Measurements from ENCODE around the gene DNAJC15.

GRCh38 chr13:42999491-42999890 is 23.9 kb upstream of the DNAJC15 start:
- TF ChIP-seq EZH2 (IDR thresholded peaks at IDR 0.05; ENCODE audit: insufficient read depth, poor library complexity, severe bottlenecking) (no peak), EZH2phosphoT487 (IDR thresholded peaks at IDR 0.05; ENCODE audit: insufficient read depth, low read depth) (no peak)

All from GM23248 (cell line).